ENCODE results near the gene CLSTN3.

Gene CLSTN3

GRCh38 chr12:7128681-7129286 lies 1.4 kb upstream of the CLSTN3 start, which contains the start of gene RBP5:
Gene RBP5, minus strand, starts transcription at chr12:7128889. Its CDS starts 114 bp downstream, at chr12:7128775.
- no peak for DNase-seq

GRCh38 chr12:7129287-7129871 lies 792 bp upstream of the CLSTN3 start:
- DNase-seq: no peak

GRCh38 chr12:7130701-7131501 lies 730 bp downstream of the CLSTN3 start:
- DNase-seq: no peak

- no peak for DNase-seq
These were observed 1.3 kb downstream of the CLSTN3 start for GRCh38 chr12:7131502-7131866.

GRCh38 chr12:7134396-7135166 lies 4.4 kb downstream of the CLSTN3 start:
- no peak for DNase-seq

- DNase-seq: no peak
These were observed 5.9 kb downstream of the CLSTN3 start for GRCh38 chr12:7136071-7136470.

GRCh38 chr12:7136676-7137075 lies 6.5 kb downstream of the CLSTN3 start:
- no peak for DNase-seq

GRCh38 chr12:7137908-7138307 lies 7.7 kb downstream of the CLSTN3 start:
- DNase-seq: no peak

- no peak for DNase-seq
These were observed 9.0 kb downstream of the CLSTN3 start for GRCh38 chr12:7139200-7139599.

- DNase-seq: no peak
These were observed 11.3 kb downstream of the CLSTN3 start for GRCh38 chr12:7141351-7142005.

GRCh38 chr12:7142056-7142644 lies 12.0 kb downstream of the CLSTN3 start:
- DNase-seq: no peak

GRCh38 chr12:7142809-7143465 lies 12.8 kb downstream of the CLSTN3 start:
- no peak for DNase-seq

GRCh38 chr12:7143564-7143963 lies 13.4 kb downstream of the CLSTN3 start:
- DNase-seq: no peak

- DNase-seq: no peak
These were observed 14.4 kb downstream of the CLSTN3 start for GRCh38 chr12:7144414-7145120.

- DNase-seq: no peak
These were observed 15.5 kb downstream of the CLSTN3 start for GRCh38 chr12:7145671-7146070.

GRCh38 chr12:7146228-7146627 lies 16.1 kb downstream of the CLSTN3 start:
- DNase-seq: no peak

- no peak for DNase-seq
These were observed 16.7 kb downstream of the CLSTN3 start for GRCh38 chr12:7146906-7147305.

GRCh38 chr12:7150356-7150755 lies 20.2 kb downstream of the CLSTN3 start:
- no peak for DNase-seq

GRCh38 chr12:7150841-7151240 lies 20.7 kb downstream of the CLSTN3 start:
- no peak for DNase-seq

GRCh38 chr12:7151532-7151931 lies 21.4 kb downstream of the CLSTN3 start:
- no peak for DNase-seq

GRCh38 chr12:7152818-7153217 lies 22.6 kb downstream of the CLSTN3 start:
- DNase-seq: no peak
